Activated naive CD8-positive, alpha-beta T cell treated with anti-CD3 and anti-CD28 coated beads, Interleukin-2, amount 10 ng/mL, durations not matched to agents 7 days and 5 days (primary cell): Measurements from ENCODE around the gene CPPED1. TPM values are rescaled to one million over a fixed set of nuclear protein-coding genes. Genes with fewer than 3 reads are reported as not detected.
A peak's percentile ranks its signal among the peaks of the same experiment; 100 is the strongest.

ENCODE experiments used
- ATAC-seq: fragments of 150-1000 bp; cut with Tn5 transposase; one replicate; pipeline ENCODE4 v1.10.0; 2021; ENCODE audit warnings: low read depth, moderate library complexity
- POLR2A ChIA-PET: fragments of 350-600 bp; sonication (Branson Sonifier 250); formaldehyde crosslinking; loops from one replicate; lab custom pipeline; 2021; ENCODE audit warnings: antibody characterized with exemption; lab: Charles Lee
- DNase-seq: peaks from one replicate; pipeline ENCODE4 v3.0.0; 2021
- H3K27ac Mint-ChIP-seq: one replicate; pipeline ENCODE4 v1.8.0; 2022; ENCODE audit warnings: mild to moderate bottlenecking, mixed read lengths
- H3K27me3 Mint-ChIP-seq: one replicate; pipeline ENCODE4 v1.8.0; 2022; ENCODE audit warnings: mild to moderate bottlenecking, moderate library complexity, mixed read lengths
- H3K36me3 Mint-ChIP-seq: one replicate; pipeline ENCODE4 v1.8.0; 2021; ENCODE audit warnings: mild to moderate bottlenecking, mixed read lengths
- H3K4me1 Mint-ChIP-seq: one replicate; pipeline ENCODE4 v1.8.0; 2021; ENCODE audit warnings: mixed read lengths
- H3K4me3 Mint-ChIP-seq: one replicate; pipeline ENCODE4 v1.8.0; 2022; ENCODE audit warnings: mild to moderate bottlenecking, moderate library complexity, mixed read lengths
- H3K9me3 Mint-ChIP-seq: one replicate; pipeline ENCODE4 v1.8.0; 2021; ENCODE audit warnings: mixed read lengths
- total RNA-seq, 2 experiments: library from RNA; stranded (reverse); gene quantifications; one replicate each; pipeline ENCODE4 v1.2.3, GENCODE V29; 2021

CPPED1 gene
- 1 to 10 TPM; 7.8 to 9.7 TPM for total RNA-seq

GRCh38 chr16:12803203-12804093 is at the start of gene CPPED1:
TSS of gene CPPED1 (minus strand) at chr16:12803887. CDS start at chr16:12803776, 111 bp downstream.
- H3K4me3 Mint-ChIP-seq, result peak within 1 kb of the TSS; percentile 92
- ATAC-seq (peak; percentile 93), DNase-seq (peak; percentile 95)
- H3K27ac Mint-ChIP-seq, result peak within 1 kb of the TSS; percentile 91
- H3K9me3 Mint-ChIP-seq, result peaks cover 4% of the 10 kb centered on the region
- peaks cover 21% of the 10 kb centered on the region for H3K4me1 Mint-ChIP-seq
- POLR2A ChIA-PET, result interaction anchor here (1.0 to 1.8 kb wide), 4 partner anchors 14 to 345 kb away, joined by 4 read pairs; no protein-coding TSS in a partner anchor
- no peaks in the 10 kb centered on the region for H3K27me3 Mint-ChIP-seq
- peaks cover 8% of the 10 kb centered on the region for H3K36me3 Mint-ChIP-seq

GRCh38 chr16:12850186-12850585 is 46.5 kb upstream of the CPPED1 start:
- H3K27me3 Mint-ChIP-seq, result peaks cover 9% of the 10 kb centered on the region
- no peaks in the 10 kb centered on the region for H3K36me3 Mint-ChIP-seq
- POLR2A ChIA-PET, result no interaction called here
- H3K27ac Mint-ChIP-seq, result no peak overlapping the region
- H3K4me3 Mint-ChIP-seq, result no peak overlapping the region
- peaks cover 3% of the 10 kb centered on the region for H3K9me3 Mint-ChIP-seq
- DNase-seq (no peak), ATAC-seq (no peak)
- H3K4me1 Mint-ChIP-seq, result no peaks in the 10 kb centered on the region

GRCh38 chr16:12846592-12846991 is 42.9 kb upstream of the CPPED1 start:
- ATAC-seq (no peak), DNase-seq (no peak)
- peaks cover 14% of the 10 kb centered on the region for H3K27me3 Mint-ChIP-seq
- H3K4me1 Mint-ChIP-seq, result no peaks in the 10 kb centered on the region
- POLR2A ChIA-PET, result no interaction called here
- no peaks in the 10 kb centered on the region for H3K9me3 Mint-ChIP-seq
- H3K27ac Mint-ChIP-seq, result no peak overlapping the region
- no peak overlapping the region for H3K4me3 Mint-ChIP-seq
- no peaks in the 10 kb centered on the region for H3K36me3 Mint-ChIP-seq

- H3K36me3 Mint-ChIP-seq, result no peaks in the 10 kb centered on the region
- DNase-seq, result no peak
- H3K27ac Mint-ChIP-seq, result no peak overlapping the region
- H3K4me3 Mint-ChIP-seq, result no peak overlapping the region
- H3K27me3 Mint-ChIP-seq, result peaks cover 16% of the 10 kb centered on the region
- POLR2A ChIA-PET, result no interaction called here
- ATAC-seq, result no peak
- no peaks in the 10 kb centered on the region for H3K4me1 Mint-ChIP-seq
- H3K9me3 Mint-ChIP-seq, result no peaks in the 10 kb centered on the region
These were observed 41.6 kb upstream of the CPPED1 start for GRCh38 chr16:12845282-12845681.

GRCh38 chr16:12837756-12838155 is 34.1 kb upstream of the CPPED1 start:
- DNase-seq, result no peak
- Mint-ChIP-seq H3K27me3 (peaks cover 10% of the 10 kb centered on the region), H3K9me3 (peaks cover 1% of the 10 kb centered on the region), H3K4me3 (peak overlapping the region; percentile 5), H3K4me1 (peaks cover 11% of the 10 kb centered on the region), H3K27ac (peak overlapping the region; percentile 12), H3K36me3 (no peaks in the 10 kb centered on the region)
- POLR2A ChIA-PET, result no interaction called here
- no peak for ATAC-seq

- peaks cover 12% of the 10 kb centered on the region for H3K27me3 Mint-ChIP-seq
- H3K9me3 Mint-ChIP-seq, result peaks cover 1% of the 10 kb centered on the region
- DNase-seq (no peak), ATAC-seq (peak; percentile 52)
- H3K36me3 Mint-ChIP-seq, result no peaks in the 10 kb centered on the region
- peak overlapping the region; percentile 12 for H3K27ac Mint-ChIP-seq
- H3K4me1 Mint-ChIP-seq, result peaks cover 11% of the 10 kb centered on the region
- POLR2A ChIA-PET, result no interaction called here
- H3K4me3 Mint-ChIP-seq, result peak overlapping the region; percentile 5
These were observed 33.6 kb upstream of the CPPED1 start for GRCh38 chr16:12837291-12837690.

- POLR2A ChIA-PET, result no interaction called here
- H3K9me3 Mint-ChIP-seq, result no peaks in the 10 kb centered on the region
- H3K4me3 Mint-ChIP-seq, result no peak overlapping the region
- H3K27ac Mint-ChIP-seq, result no peak overlapping the region
- ATAC-seq (no peak), DNase-seq (no peak)
- H3K36me3 Mint-ChIP-seq, result no peaks in the 10 kb centered on the region
- H3K4me1 Mint-ChIP-seq, result peaks cover 11% of the 10 kb centered on the region
- H3K27me3 Mint-ChIP-seq, result peaks cover 25% of the 10 kb centered on the region
These were observed 30.2 kb upstream of the CPPED1 start for GRCh38 chr16:12833926-12834325.

GRCh38 chr16:12829096-12829888 is 25.6 kb upstream of the CPPED1 start:
- POLR2A ChIA-PET, result no interaction called here
- Mint-ChIP-seq H3K9me3 (peaks cover 1% of the 10 kb centered on the region), H3K4me1 (no peaks in the 10 kb centered on the region), H3K4me3 (no peak overlapping the region), H3K36me3 (no peaks in the 10 kb centered on the region), H3K27me3 (peaks cover 29% of the 10 kb centered on the region), H3K27ac (no peak overlapping the region)
- no peak for ATAC-seq
- no peak for DNase-seq

GRCh38 chr16:12828206-12828605 is 24.5 kb upstream of the CPPED1 start:
- POLR2A ChIA-PET, result no interaction called here
- no peak for DNase-seq

GRCh38 chr16:12826559-12826958 is 22.9 kb upstream of the CPPED1 start:
- Mint-ChIP-seq H3K4me1 (no peaks in the 10 kb centered on the region), H3K27me3 (peaks cover 22% of the 10 kb centered on the region), H3K4me3 (no peak overlapping the region), H3K9me3 (peaks cover 1% of the 10 kb centered on the region), H3K36me3 (no peaks in the 10 kb centered on the region), H3K27ac (no peak overlapping the region)
- no peak for ATAC-seq
- no peak for DNase-seq
- POLR2A ChIA-PET, result no interaction called here

More at GRCh38 chr16:12828206-12828605, 24.5 kb upstream of the CPPED1 start:
- Mint-ChIP-seq H3K36me3 (no peaks in the 10 kb centered on the region), H3K9me3 (peaks cover 1% of the 10 kb centered on the region), H3K27ac (no peak overlapping the region), H3K4me1 (no peaks in the 10 kb centered on the region), H3K4me3 (no peak overlapping the region), H3K27me3 (peaks cover 29% of the 10 kb centered on the region)
- ATAC-seq, result no peak

- peaks cover 11% of the 10 kb centered on the region for H3K4me1 Mint-ChIP-seq
- H3K4me3 Mint-ChIP-seq, result no peak overlapping the region
- POLR2A ChIA-PET, result no interaction called here
- H3K9me3 Mint-ChIP-seq, result no peaks in the 10 kb centered on the region
- H3K27ac Mint-ChIP-seq, result no peak overlapping the region
- H3K27me3 Mint-ChIP-seq, result peaks cover 3% of the 10 kb centered on the region
- DNase-seq (peak; percentile 80), ATAC-seq (peak; percentile 42)
- no peaks in the 10 kb centered on the region for H3K36me3 Mint-ChIP-seq
These were observed 15.7 kb upstream of the CPPED1 start for GRCh38 chr16:12819126-12820117.

GRCh38 chr16:12818326-12818725 is 14.6 kb upstream of the CPPED1 start:
- H3K9me3 Mint-ChIP-seq, result peaks cover 2% of the 10 kb centered on the region
- ATAC-seq, result no peak

More at GRCh38 chr16:12818326-12818725, 14.6 kb upstream of the CPPED1 start:
- no peak overlapping the region for H3K27ac Mint-ChIP-seq
- no peak for DNase-seq
- H3K4me1 Mint-ChIP-seq, result peaks cover 11% of the 10 kb centered on the region
- peaks cover 3% of the 10 kb centered on the region for H3K27me3 Mint-ChIP-seq
- H3K4me3 Mint-ChIP-seq, result no peak overlapping the region
- POLR2A ChIA-PET, result no interaction called here
- H3K36me3 Mint-ChIP-seq, result no peaks in the 10 kb centered on the region
